Measurements from ENCODE around the gene LYST.

Gene LYST

GRCh38 chr1:235821361-235821981 lies 45.2 kb downstream of the LYST start:
- no peak overlapping the region for H3K4me3 Mint-ChIP-seq
- H3K36me3 Mint-ChIP-seq (ENCODE audit: low read depth) = no peaks in the 10 kb centered on the region
- no peak for TF ChIP-seq CTCF (IDR thresholded peaks at IDR 0.05)
- H3K27ac Mint-ChIP-seq = no peak overlapping the region
- H3K27me3 Mint-ChIP-seq (ENCODE audit: low read depth, poor library complexity) = peaks cover 4% of the 10 kb centered on the region
- no peak for DNase-seq
- H3K4me1 Mint-ChIP-seq = no peaks in the 10 kb centered on the region
- no peaks in the 10 kb centered on the region for H3K9me3 Mint-ChIP-seq

DNA sequence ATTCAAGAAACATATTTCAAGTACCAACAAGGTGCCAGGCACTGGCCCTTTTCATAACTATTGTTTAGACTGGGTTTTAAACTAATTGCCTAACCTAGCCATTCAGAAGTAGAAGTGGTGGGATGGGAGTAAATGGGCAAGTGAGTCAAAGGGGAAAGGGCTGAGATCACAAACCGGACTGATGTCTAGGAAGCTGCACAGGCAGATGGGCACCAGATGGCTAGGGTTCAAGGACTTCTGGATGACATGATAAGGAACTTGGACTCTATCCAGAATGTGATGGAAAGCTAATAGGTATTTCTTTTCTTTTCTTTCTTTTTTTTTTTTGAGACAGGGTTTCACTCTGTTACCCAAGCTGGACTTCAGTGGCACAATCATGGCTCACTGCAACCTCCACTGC lies 46.6 kb downstream of the LYST start:
- Mint-ChIP-seq H3K9me3 (no peaks in the 10 kb centered on the region), H3K27ac (no peak overlapping the region), H3K27me3 (ENCODE audit: low read depth, poor library complexity) (peaks cover under 1% of the 10 kb centered on the region), H3K36me3 (ENCODE audit: low read depth) (no peaks in the 10 kb centered on the region), H3K4me1 (no peaks in the 10 kb centered on the region), H3K4me3 (no peak overlapping the region)
- DNase-seq = no peak
- no peak for TF ChIP-seq CTCF (IDR thresholded peaks at IDR 0.05)

- TF ChIP-seq CTCF (IDR thresholded peaks at IDR 0.05) = no peak
- no peak for DNase-seq
- Mint-ChIP-seq H3K27ac (no peak overlapping the region), H3K36me3 (ENCODE audit: low read depth) (no peaks in the 10 kb centered on the region), H3K27me3 (ENCODE audit: low read depth, poor library complexity) (no peaks in the 10 kb centered on the region), H3K4me1 (no peaks in the 10 kb centered on the region), H3K4me3 (no peak overlapping the region), H3K9me3 (no peaks in the 10 kb centered on the region)
Observed at GRCh38 chr1:235818632-235819136, 48.0 kb downstream of the LYST start.

- Mint-ChIP-seq H3K9me3 (no peaks in the 10 kb centered on the region), H3K4me3 (no peak overlapping the region), H3K36me3 (ENCODE audit: low read depth) (no peaks in the 10 kb centered on the region), H3K27ac (no peak overlapping the region), H3K27me3 (ENCODE audit: low read depth, poor library complexity) (peaks cover 1% of the 10 kb centered on the region), H3K4me1 (no peaks in the 10 kb centered on the region)
- TF ChIP-seq CTCF (IDR thresholded peaks at IDR 0.05) = no peak
- no peak for DNase-seq
Observed at GRCh38 chr1:235817101-235817728, 49.5 kb downstream of the LYST start.

- Mint-ChIP-seq H3K9me3 (no peaks in the 10 kb centered on the region), H3K36me3 (ENCODE audit: low read depth) (no peaks in the 10 kb centered on the region), H3K27me3 (ENCODE audit: low read depth, poor library complexity) (peaks cover 11% of the 10 kb centered on the region), H3K4me1 (peaks cover 10% of the 10 kb centered on the region), H3K27ac (no peak overlapping the region), H3K4me3 (no peak overlapping the region)
- no peak for DNase-seq
- TF ChIP-seq CTCF (IDR thresholded peaks at IDR 0.05) = no peak
Observed at GRCh38 chr1:235809688-235810397, 56.9 kb downstream of the LYST start.
